Esophagus (tissue), 2 donors: ENCODE measurements around the gene CTBS. TPM values are rescaled to one million over a fixed set of nuclear protein-coding genes. Genes with fewer than 3 reads are reported as not detected.
"Not testable (repeated sequence)": the region's sequence is repeated elsewhere in the genome, so short reads cannot be mapped to it uniquely, and the experiment has no call there.

Source experiments
- H3K27ac ChIP-seq, 2 donors: one replicate each; pipeline ENCODE4 v1.5.1; 2013; ENCODE audit warnings: low read depth in 2 of 2, mild to moderate bottlenecking in 2 of 2, inconsistent platforms in 1 of 2, low read length in 1 of 2, moderate library complexity in 1 of 2
- H3K27me3 ChIP-seq, 2 donors: one replicate each; pipeline ENCODE4 v1.6.1; 2013; ENCODE audit warnings: low read length in 2 of 2, control low read depth in 1 of 2, mild to moderate bottlenecking in 1 of 2; ENCODE audit not compliant: insufficient read depth in 2 of 2, control insufficient read depth in 1 of 2
- H3K36me3 ChIP-seq, 2 donors: one replicate each; pipeline ENCODE4 v1.6.1; 2013; ENCODE audit warnings: low read length in 1 of 2; ENCODE audit not compliant: control insufficient read depth in 2 of 2, insufficient read depth in 2 of 2
- H3K4me1 ChIP-seq, 2 donors: one replicate each; pipeline ENCODE4 v1.6.1; 2013; ENCODE audit warnings: low read length in 1 of 2; ENCODE audit not compliant: control insufficient read depth in 2 of 2, insufficient read depth in 2 of 2
- H3K4me3 ChIP-seq, 2 donors: one replicate each; pipeline ENCODE4 v1.5.1; 2013; ENCODE audit warnings: low read length in 2 of 2, mild to moderate bottlenecking in 2 of 2, low read depth in 1 of 2, moderate library complexity in 1 of 2
- H3K9me3 ChIP-seq, 2 donors: one replicate each; pipeline ENCODE4 v1.6.1; 2013; ENCODE audit warnings: mild to moderate bottlenecking in 2 of 2, low read depth in 1 of 2, low read length in 1 of 2, moderate library complexity in 1 of 2; ENCODE audit not compliant: control insufficient read depth in 2 of 2, insufficient read depth in 1 of 2
- WGBS, 2 donors: extraction: QIAGEN DNeasy Blood & Tissue Kit; methylation state at CpG; one replicate each; pipeline ENCODE4 v1.1.7; 2013; 5-methylcytosine and 5-hydroxymethylcytosine counted together
- polyA plus RNA-seq, 2 donors: library from polyadenylated mRNA; stranded (reverse); fragments of 200-250 nt; gene quantifications; one replicate each; pipeline ENCODE4 v1.2.3, GENCODE V29; 2013
- donor health status: healthy with polysubstance abuse.
- donor health status: Bipolar disorder and iron deficiency.

The CTBS gene
- polyA plus RNA-seq, 2 donors = 3.2 to 6.9 TPM

- H3K27me3 ChIP-seq, H3K4me1 ChIP-seq, H3K4me3 ChIP-seq, H3K36me3 ChIP-seq, H3K9me3 ChIP-seq, H3K27ac ChIP-seq: not testable (repeated sequence)
- WGBS, 2 donors = 89 to 94% methylated on average over 2 of the region's 2 CpGs
Observed at GRCh38 chr1:84594959-84595358, 20.7 kb upstream of the CTBS start.

DNA sequence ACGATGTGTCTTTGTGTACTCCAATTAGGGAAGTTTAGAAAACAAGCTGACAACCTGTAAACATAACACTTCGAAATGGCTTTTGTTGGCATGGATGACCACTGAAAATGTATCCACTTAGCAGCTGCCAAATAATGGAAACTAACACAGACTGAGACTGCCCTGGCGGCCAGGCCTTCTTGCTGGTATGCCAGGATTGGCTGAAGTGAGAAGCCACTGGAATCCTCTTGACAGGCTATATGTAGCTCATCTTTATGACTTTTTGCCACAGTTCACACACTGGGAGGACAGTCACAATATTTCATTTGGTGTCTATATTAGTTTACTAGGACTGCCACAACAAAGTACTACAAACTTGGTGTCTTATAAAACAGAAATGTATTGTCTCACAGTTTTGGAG is 12.9 kb upstream of the CTBS start:
- peaks cover 2 to 3% of the 10 kb centered on the region in 2 donors for H3K9me3 ChIP-seq
- no peaks in the 10 kb centered on the region for H3K27me3 ChIP-seq
- H3K36me3 ChIP-seq = no peaks in the 10 kb centered on the region
- no peaks in the 10 kb centered on the region for H3K4me1 ChIP-seq
- H3K27ac ChIP-seq = no peak overlapping the region
- 78 to 79% methylated on average over 3 of the region's 3 CpGs for WGBS, 2 donors
- no peak overlapping the region for H3K4me3 ChIP-seq

DNA sequence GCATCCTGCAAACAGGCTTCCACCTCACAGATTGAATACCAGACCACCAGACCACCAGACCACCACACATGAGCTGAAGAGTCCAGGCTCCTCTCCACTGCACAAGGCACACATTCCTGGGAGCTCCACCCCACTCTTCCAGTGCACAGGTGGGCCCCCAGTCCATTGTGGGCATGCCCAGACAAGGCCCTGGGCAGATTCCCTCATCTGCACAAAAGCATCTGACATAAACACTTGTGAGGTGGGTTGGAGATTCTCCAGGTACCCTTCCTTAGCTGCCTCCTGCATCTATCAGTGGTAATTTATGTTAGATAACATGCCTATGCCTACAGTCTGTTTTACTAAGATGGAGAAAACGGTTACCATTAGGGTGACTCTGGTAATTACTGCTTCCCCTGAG is 11.6 kb upstream of the CTBS start:
- H3K4me1 ChIP-seq = no peaks in the 10 kb centered on the region
- H3K27me3 ChIP-seq = no peaks in the 10 kb centered on the region
- H3K36me3 ChIP-seq = no peaks in the 10 kb centered on the region
- no peak overlapping the region for H3K27ac ChIP-seq
- WGBS, 2 donors = 46 to 58% methylated on average over 1 of the region's 1 CpG
- no peak overlapping the region for H3K4me3 ChIP-seq
- H3K9me3 ChIP-seq = peaks cover 2 to 3% of the 10 kb centered on the region in 2 donors

GRCh38 chr1:84584126-84584525 is 9.9 kb upstream of the CTBS start:
- Histone ChIP-seq H3K27me3 (no peaks in the 10 kb centered on the region), H3K4me3 (no peak overlapping the region), H3K27ac (no peak overlapping the region), H3K4me1 (no peaks in the 10 kb centered on the region), H3K36me3 (no peaks in the 10 kb centered on the region), H3K9me3 (peaks cover 2 to 3% of the 10 kb centered on the region in 2 donors)
- 82 to 89% methylated on average over 2 of the region's 2 CpGs for WGBS, 2 donors

- H3K27ac ChIP-seq = no peak overlapping the region
- WGBS, 2 donors = 81 to 90% methylated on average over 10 of the region's 10 CpGs
Observed at GRCh38 chr1:84583648-84584047, 9.4 kb upstream of the CTBS start.

DNA sequence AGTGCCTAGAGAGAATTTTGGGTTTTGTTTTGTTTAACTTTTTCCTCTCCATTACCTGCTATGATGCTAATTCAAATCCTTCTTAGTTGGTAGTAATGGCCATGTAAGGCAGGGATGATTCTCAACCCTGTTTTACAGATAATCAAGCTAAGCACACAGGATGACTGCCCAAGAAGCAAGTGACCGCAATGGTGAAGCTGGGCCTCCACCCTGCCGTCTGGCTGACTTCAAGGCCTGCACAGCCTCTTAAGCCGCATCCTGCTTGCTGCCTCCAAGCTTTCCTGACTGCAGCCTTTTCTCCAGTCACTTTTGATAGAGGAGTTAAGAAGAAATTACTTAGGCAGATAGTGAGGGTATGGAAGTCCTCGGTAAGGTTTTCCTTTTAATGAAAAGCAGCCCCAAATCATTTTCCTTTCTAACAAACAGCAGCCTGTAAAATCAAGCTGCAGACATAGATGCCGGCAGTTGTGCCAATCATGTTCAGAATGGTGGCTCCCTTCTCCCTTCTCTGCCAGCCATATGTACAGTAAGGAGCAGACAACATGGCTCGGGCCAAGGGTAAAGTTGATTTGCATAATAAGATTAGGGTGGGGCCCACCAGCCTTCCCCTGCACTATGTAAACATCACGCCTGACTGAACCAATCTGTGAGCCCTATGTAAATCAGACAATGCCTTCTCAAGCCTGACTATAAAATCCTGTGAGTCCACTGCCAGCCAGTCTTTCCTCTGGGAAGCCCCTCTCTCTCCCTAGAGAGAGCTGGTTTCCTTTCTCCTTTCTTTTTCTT is 8.8 kb upstream of the CTBS start:
- Histone ChIP-seq H3K27ac (no peak overlapping the region), H3K4me1 (no peaks in the 10 kb centered on the region), H3K36me3 (no peaks in the 10 kb centered on the region)

More at GRCh38 chr1:84583648-84584047, 9.4 kb upstream of the CTBS start:
- H3K4me1 ChIP-seq = no peaks in the 10 kb centered on the region
- no peaks in the 10 kb centered on the region for H3K27me3 ChIP-seq
- H3K36me3 ChIP-seq = no peaks in the 10 kb centered on the region
- peaks cover 2 to 3% of the 10 kb centered on the region in 2 donors for H3K9me3 ChIP-seq
- no peak overlapping the region for H3K4me3 ChIP-seq

GRCh38 chr1:84581648-84582047 is 7.4 kb upstream of the CTBS start:
- 93 to 94% methylated on average over 3 of the region's 3 CpGs for WGBS, 2 donors
- Histone ChIP-seq H3K4me1 (no peaks in the 10 kb centered on the region), H3K9me3 (peaks cover 2 to 3% of the 10 kb centered on the region in 2 donors)

More for the DNA sequence above, 8.8 kb upstream of the CTBS start:
- WGBS, 2 donors = 78 to 79% methylated on average over 7 of the region's 7 CpGs
- H3K4me3 ChIP-seq = no peak overlapping the region
- H3K9me3 ChIP-seq = peaks cover 2 to 3% of the 10 kb centered on the region in 2 donors
- no peaks in the 10 kb centered on the region for H3K27me3 ChIP-seq

GRCh38 chr1:84574936-84575335 is 696 bp upstream of the CTBS start:
- Histone ChIP-seq H3K9me3 (no peaks in the 10 kb centered on the region), H3K27me3 (no peaks in the 10 kb centered on the region), H3K4me1 (peaks cover 0 to 2% of the 10 kb centered on the region in 2 donors), H3K27ac (no peak overlapping the region), H3K36me3 (no peaks in the 10 kb centered on the region), H3K4me3 (peak overlapping the region in 1 of 2 donors; percentile 87)
- WGBS, 2 donors = 73 to 86% methylated on average over 7 of the region's 7 CpGs

More at GRCh38 chr1:84581648-84582047, 7.4 kb upstream of the CTBS start:
- H3K36me3 ChIP-seq = no peaks in the 10 kb centered on the region
- no peaks in the 10 kb centered on the region for H3K27me3 ChIP-seq
- H3K4me3 ChIP-seq = no peak overlapping the region
- no peak overlapping the region for H3K27ac ChIP-seq

- Histone ChIP-seq H3K9me3 (no peaks in the 10 kb centered on the region), H3K4me1 (peaks cover 0 to 2% of the 10 kb centered on the region in 2 donors), H3K27me3 (no peaks in the 10 kb centered on the region), H3K36me3 (peaks cover 0 to 2% of the 10 kb centered on the region in 2 donors), H3K27ac (peak overlapping the region; percentile 97 to 100), H3K4me3 (peak overlapping the region; percentile 69 to 87)
- WGBS, 2 donors = 4 to 9% methylated on average over 5 of the region's 5 CpGs
Observed at GRCh38 chr1:84573481-84573966, 716 bp downstream of the CTBS start.

GRCh38 chr1:84571150-84571535 is 3.1 kb downstream of the CTBS start:
- H3K9me3 ChIP-seq = no peaks in the 10 kb centered on the region
- no peaks in the 10 kb centered on the region for H3K27me3 ChIP-seq
- WGBS, 2 donors = 81 to 95% methylated on average over 2 of the region's 2 CpGs
- H3K4me3 ChIP-seq = no peak overlapping the region
- peaks cover 0 to 2% of the 10 kb centered on the region in 2 donors for H3K4me1 ChIP-seq
- H3K27ac ChIP-seq = no peak overlapping the region
- peaks cover 0 to 3% of the 10 kb centered on the region in 2 donors for H3K36me3 ChIP-seq
